SK-N-SH (cell line): ENCODE data around the gene C1orf141.

Experiments used
- CHD2 ChIP-seq: fragments of 150-350 bp; IDR thresholded peaks from 2 replicates; pipeline ENCODE4 v1.6.1; 2018; ENCODE audit warnings: low read length; ENCODE audit not compliant: partially characterized antibody
- ELF1 ChIP-seq: IDR thresholded peaks from 2 replicates; pipeline ENCODE4 v1.4.0; 2012
- EZH2phosphoT487 ChIP-seq: fragments of 200-600 bp; sonication (generic); IDR thresholded peaks from 2 replicates; pipeline ENCODE4 v1.6.1; 2017; ENCODE audit warnings: low read depth, mixed run types, mild to moderate bottlenecking, antibody characterized with exemption, moderate library complexity, borderline replicate concordance
- FOXJ3 ChIP-seq: sonication (generic); formaldehyde crosslinking; IDR thresholded peaks from 2 replicates; pipeline ENCODE4 v1.5.1; 2020; ENCODE audit warnings: mild to moderate bottlenecking, missing genetic modification reagents
- JUND ChIP-seq: IDR thresholded peaks from 2 replicates; pipeline ENCODE4 v1.4.0; 2012
- MXI1 ChIP-seq: IDR thresholded peaks from 2 replicates; pipeline ENCODE4 v1.6.1; 2012; ENCODE audit warnings: mild to moderate bottlenecking, low read depth, low read length, improper control_type of control experiment
- YY1 ChIP-seq: IDR thresholded peaks from 2 replicates; pipeline ENCODE4 v1.4.0; 2012; ENCODE audit warnings: low read depth, mild to moderate bottlenecking
- TF ChIP-seq, protein P1 (sequence below): fragments of 200-600 bp; sonication (generic); IDR thresholded peaks from 2 replicates; pipeline ENCODE4 v1.6.1; 2017; ENCODE audit warnings: antibody characterized with exemption, mild to moderate bottlenecking, moderate library complexity
- TF ChIP-seq, protein P2 (sequence below): IDR thresholded peaks from 2 replicates; pipeline ENCODE4 v1.4.0; 2012; ENCODE audit warnings: low read depth
- TF ChIP-seq, protein P3 (sequence below): IDR thresholded peaks from 2 replicates; pipeline ENCODE4; 2012

DNA sequence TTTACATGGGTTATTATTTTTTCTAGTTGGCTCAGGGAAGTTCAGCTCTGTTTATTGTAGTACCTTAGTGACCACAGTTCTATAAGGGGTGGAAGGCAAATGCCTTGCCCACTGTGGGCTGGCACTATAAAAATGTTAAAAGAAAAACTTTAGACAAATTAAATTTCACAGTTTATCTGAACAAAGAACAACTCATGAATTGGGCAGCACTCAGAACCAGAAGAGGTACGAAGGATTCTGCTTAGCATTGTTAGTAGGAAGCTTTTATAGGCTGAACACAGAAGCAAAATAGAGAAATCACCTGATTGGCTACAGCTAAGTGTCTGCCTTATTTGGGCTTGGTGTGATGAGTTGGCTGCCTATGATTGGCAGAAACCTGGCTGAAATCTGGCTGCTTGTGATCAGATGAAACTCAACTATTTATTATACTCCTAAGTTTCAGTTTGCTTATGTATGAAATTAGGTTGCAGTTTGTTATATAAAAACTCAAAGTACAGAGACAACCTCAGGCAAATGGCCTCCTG, 45.0 kb downstream of the C1orf141 start:
- TF ChIP-seq JUND (no peak), FOXJ3 (CRISPR knock-in tag) (no peak), CHD2 (no peak), YY1 (no peak), ELF1 (no peak), MXI1 (no peak), EZH2phosphoT487 (no peak)
- TF ChIP-seq, protein P1, sequence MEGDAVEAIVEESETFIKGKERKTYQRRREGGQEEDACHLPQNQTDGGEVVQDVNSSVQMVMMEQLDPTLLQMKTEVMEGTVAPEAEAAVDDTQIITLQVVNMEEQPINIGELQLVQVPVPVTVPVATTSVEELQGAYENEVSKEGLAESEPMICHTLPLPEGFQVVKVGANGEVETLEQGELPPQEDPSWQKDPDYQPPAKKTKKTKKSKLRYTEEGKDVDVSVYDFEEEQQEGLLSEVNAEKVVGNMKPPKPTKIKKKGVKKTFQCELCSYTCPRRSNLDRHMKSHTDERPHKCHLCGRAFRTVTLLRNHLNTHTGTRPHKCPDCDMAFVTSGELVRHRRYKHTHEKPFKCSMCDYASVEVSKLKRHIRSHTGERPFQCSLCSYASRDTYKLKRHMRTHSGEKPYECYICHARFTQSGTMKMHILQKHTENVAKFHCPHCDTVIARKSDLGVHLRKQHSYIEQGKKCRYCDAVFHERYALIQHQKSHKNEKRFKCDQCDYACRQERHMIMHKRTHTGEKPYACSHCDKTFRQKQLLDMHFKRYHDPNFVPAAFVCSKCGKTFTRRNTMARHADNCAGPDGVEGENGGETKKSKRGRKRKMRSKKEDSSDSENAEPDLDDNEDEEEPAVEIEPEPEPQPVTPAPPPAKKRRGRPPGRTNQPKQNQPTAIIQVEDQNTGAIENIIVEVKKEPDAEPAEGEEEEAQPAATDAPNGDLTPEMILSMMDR, result no peak
- TF ChIP-seq, protein P2, sequence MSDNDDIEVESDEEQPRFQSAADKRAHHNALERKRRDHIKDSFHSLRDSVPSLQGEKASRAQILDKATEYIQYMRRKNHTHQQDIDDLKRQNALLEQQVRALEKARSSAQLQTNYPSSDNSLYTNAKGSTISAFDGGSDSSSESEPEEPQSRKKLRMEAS, result no peak
- TF ChIP-seq, protein P3, sequence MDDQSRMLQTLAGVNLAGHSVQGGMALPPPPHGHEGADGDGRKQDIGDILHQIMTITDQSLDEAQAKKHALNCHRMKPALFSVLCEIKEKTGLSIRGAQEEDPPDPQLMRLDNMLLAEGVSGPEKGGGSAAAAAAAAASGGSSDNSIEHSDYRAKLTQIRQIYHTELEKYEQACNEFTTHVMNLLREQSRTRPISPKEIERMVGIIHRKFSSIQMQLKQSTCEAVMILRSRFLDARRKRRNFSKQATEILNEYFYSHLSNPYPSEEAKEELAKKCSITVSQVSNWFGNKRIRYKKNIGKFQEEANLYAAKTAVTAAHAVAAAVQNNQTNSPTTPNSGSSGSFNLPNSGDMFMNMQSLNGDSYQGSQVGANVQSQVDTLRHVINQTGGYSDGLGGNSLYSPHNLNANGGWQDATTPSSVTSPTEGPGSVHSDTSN, result no peak
